ENCODE data around the gene IFT20.

DNA sequence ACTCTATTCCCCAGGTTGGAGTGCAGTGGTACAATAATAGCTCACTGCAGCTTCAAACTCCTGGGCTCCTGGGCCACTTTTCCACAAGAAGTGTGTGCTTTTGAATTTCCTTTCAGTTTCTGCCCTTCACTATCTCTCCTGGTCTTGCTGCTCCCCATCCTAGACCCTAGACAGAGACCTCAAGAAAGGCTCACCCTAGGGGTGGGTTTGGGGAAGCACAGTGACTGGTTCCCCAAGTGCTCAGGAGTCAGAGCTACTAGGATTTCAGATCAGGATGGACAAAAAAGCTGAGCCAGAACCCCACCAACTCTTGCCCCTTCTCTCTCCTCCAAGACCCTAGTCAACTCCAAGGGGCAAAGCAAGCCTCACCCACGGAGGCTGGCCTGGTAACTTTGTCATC is 31.3 kb upstream of the IFT20 start:
- TF ChIP-seq POLR2A (IDR thresholded peaks at IDR 0.05) (no peak), CTCF (IDR thresholded peaks at IDR 0.05 in 4 of 5, conservative IDR thresholded peaks at IDR 0.05 in 1 of 5) (no peak)

All from gastrocnemius medialis (tissue), 4 donors.